NCI-H1436 (cell line): Measurements from ENCODE around the gene KAZN.

ENCODE experiments used
- DNase-seq: peaks from one replicate; lab custom pipeline; 2025; lab: John Stamatoyannopoulos, UW

KAZN gene

DNA sequence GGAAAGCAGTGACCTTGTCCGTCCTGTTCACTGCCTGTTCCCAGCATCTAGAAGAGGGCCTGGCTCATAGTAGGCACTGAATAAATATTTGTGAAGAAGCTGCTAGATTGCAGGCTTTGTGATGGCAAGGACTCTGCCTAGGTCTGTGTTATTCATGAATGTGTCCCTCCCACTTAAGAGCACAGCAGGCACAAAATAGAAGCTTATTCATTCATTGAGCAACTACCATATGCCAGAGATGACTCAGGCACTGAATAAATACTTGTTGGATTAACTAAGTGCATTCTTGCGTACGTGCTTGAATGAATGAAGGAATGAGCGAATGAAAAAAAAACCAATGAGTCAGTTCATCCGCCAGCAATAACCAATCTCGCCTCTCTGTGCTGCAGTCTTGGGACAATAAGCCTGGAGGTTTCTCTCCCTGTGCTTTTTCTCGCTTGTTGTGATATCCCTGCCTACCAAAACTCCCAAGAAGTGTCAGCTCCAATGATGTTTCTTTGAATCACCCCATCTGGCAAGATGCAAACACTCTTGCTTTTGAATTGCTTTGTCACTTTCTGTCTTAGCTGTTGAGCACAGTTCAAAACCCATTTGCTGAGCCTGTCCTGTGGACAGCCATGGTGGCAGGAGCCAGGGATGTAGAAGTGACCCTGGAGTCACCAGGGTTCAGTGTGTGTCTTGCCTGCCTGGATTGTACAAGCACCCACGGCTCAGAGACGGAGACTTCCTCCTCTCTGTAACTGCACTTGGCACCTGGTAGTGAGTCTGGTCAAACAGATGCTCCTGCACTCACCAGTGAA lies 143.9 kb downstream of the KAZN start:
- DNase-seq: no peak

DNA sequence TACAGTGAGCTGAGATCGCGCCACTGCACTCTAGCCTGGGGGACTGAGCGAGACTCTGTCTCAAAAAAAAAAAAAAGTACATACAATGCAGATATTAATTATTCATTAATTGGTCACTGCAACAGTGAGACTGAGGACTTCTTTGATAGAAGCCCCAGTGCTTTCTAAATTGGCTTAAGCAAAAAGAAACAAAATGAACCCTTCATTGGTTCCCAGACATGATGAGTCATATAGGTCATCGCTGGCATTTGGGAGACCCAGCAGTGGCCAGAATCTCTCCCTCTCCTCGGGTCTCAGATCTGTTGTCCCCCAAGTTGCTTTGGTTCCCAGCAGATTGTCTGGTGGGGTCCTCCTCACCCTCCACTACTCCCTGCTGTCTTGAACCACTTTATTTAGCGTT lies 144.9 kb downstream of the KAZN start:
- no peak for DNase-seq

DNA sequence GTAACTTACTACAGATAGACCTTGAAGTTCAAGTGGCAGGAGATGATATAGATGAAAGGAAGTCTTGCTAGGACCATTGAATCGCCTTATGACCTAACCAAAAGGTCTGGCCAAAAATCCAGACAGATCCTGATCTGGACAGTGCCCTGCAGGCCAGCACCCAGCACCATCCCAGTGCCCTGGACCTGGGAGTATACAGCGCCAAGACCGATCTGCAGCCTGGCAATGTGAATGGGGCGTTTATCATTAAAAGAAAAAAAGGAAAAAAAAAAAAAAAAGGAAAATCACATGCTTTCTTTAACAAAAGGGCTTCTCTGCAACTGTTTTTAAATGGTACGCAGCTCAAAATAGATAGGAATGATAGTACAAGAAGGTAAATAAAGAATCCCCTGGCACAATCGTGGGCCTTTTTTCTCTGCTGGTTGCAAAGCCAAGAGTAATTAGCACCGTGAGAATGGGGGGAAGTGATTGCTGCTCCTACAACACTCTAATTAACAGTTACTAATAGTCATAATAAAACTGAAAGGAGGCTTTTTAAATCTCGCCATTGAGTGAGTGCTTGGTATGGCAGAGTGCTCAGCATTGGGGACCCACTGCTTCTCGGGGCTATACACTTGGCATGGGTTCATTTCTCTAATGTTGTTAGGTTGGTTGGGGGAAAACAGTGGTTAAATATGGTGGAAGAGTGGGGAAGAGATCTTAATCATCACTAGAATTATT lies 146.7 kb downstream of the KAZN start:
- DNase-seq: no peak

DNA sequence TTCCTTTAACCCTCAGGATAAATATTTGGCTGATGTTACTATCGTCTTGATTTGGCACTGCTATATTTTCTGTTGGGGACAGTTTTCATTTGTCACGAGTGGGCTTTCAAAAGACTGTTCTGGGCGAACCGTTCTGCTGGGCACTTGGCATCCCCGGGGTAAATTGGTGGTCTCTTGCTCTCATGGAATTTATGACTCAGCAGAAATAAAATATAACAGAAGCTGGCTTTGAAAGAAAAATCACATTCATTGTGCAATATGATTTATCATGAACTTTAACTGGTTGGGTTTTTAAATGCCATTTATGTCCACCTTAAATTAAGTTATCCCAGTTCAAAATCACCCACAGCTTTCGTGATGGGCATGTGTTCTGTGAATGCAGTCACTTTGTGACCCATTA lies 147.3 kb downstream of the KAZN start:
- DNase-seq: no peak

GRCh38 chr1:14746393-14746792 lies 147.9 kb downstream of the KAZN start:
- no peak for DNase-seq

DNA sequence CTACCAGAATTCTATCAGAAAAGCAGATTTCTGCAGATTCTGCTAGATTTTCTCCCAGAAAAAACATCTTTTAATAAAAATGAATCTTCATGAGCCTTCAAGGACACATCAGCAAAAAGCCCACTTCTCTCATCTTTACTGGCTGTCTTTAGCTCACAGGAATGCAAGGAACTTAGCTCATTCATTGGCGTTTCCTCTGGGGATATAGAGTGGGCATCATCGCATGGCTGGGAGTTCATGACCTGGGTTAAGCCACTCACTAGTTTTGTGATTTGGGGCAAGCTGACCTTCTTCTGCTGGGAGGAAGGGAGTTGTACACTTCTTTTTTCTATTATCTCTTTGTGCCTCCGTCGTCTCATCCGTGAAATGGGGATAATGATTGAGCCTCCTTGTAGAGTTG lies 149.7 kb downstream of the KAZN start:
- DNase-seq: no peak

DNA sequence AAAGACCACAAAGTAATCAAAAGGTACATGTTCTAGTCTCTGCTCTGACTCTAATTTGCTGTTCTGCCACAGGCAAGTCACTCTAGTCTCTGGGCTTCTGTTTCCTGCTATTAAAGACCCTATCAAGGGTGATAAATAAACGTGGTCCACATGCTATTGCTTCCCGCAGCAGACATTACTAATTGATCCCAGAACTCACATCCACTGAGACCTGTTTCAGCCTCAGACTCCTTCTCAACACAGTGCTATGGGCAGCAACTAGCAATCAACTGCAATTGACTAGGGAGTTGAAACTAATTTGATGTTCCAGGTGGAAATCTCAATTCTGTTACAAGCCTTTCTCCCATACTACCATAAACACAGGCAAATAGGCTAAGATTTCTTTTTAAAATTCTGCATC lies 150.5 kb downstream of the KAZN start:
- DNase-seq: no peak

DNA sequence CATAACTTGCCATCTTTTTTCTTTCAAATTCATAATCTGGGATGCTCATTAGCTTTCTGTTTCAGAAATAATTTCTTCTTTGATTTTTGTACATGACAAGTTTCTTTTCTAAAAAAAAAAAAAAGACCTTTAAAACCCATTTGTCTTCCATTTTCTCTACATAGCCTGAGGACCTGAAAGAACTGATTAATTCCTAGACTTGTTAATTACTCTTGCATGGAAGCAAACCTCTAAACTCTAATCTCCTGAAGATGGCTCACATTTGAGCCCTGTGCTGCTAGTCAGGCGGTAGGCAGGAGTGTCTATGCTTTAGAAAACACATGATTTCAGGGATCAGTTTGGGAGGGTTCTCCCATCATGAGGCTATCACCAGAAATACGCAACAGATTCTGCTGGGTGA lies 152.0 kb downstream of the KAZN start:
- no peak for DNase-seq

DNA sequence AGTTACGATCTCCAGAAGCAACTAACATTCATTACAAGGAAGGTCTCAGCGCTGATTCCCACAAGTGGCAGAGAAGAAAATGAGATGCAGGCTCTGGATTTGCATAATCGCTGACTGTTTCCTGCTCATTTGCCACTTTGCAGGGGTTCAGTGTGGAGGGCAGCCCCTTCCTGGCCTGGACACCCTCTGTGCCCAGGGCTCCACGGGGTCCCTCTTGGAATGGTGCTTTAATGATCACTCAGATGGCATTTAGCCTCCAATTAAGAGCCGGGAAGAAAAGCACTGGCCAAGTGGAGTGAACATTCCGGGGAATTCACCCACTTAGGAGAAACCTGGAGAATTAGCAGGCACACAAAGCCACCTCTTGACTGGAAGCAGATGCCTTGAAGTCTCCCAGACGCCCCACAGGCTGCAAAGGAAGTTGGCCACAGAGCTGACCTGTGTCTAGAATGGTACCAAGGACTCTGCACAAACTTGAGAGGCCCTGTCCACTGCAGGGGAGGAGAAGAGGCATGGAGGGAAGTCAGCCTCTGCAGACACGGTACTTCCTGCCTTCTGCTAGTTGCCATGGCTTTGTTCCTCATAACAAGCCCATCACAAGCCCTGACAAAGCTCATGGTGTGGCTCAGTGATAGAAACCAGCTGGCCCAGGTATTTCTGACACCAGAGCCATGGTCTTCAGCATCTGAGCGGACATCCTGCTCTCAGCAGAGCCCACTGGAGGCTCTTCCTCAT lies 157.2 kb downstream of the KAZN start:
- DNase-seq: no peak

DNA sequence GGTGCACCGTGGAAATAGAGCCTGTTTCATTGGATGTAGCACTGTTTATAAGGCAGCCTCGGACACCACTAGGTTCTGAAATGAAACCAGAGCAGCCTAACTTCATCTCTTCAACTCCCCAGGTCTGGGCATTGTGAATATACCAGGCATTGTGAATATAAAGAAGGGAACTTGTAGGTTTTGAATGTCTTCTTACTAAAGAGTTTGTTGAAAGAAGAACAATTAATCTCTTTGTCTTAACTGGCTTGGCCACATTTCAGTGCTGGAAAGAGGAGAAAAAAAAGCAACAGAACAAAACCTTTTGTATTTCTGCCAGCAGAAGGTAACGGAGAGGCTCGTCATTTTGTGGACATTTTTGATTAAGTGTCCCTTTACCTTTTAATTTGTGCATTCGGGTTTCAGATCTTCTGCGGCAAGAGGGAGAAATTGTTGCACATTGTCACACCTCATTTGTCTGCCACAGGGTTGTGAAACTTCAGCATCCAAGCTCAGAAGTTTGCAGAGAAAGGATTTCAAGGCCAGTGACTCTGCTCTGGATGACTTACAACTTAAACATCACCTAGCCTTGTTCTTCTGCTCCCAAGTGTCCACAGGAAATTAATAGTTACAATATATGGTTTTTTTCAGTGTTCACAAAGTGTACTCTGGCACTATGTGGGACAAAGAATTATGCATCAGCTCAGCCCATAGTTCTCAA lies 158.3 kb downstream of the KAZN start:
- no peak for DNase-seq

GRCh38 chr1:14757286-14757625 lies 158.8 kb downstream of the KAZN start:
- no peak for DNase-seq

DNA sequence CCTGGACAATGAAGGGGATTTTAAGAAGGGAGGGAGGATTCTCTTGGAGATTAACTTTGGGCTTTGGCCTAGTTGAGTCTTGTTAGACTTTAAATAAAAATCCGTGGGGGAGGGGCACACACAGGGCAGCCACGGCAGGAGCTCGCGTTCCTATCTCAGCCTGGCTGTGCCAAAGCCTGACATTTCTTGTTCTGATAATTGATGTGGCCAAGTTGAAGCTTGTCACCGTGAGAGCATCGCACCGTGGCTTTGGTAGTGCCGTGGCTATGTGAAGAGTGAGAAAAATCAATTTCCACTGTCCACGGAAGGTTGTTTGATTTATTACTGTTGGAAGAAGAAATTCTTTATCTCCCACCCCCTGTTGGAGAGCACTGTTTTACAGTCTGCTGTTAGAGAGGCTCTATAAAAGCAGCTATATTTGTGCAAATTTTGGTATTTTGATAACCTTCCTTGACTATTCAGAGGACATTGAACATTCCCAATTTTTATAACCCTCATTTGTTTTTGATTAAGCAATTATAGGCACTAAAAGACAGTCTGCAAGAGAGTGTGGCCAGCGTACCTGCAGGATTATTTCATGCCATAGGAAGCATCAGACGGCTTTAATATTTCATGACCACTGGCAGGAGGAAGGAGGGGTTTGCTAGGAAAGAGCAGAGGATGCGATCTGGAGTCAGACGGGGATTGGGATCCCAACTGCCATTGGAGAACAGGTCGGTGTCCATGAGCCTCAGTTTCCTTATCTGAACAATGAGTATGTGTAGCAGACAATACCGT lies 160.7 kb downstream of the KAZN start:
- DNase-seq: no peak

- DNase-seq: no peak
Observed at GRCh38 chr1:14759843-14760242, 161.4 kb downstream of the KAZN start.

- no peak for DNase-seq
Observed at GRCh38 chr1:14760780-14761179, 162.3 kb downstream of the KAZN start.

- DNase-seq: peak; percentile 42
Observed at GRCh38 chr1:14761291-14762153, 163.0 kb downstream of the KAZN start.

- no peak for DNase-seq
Observed at GRCh38 chr1:14763977-14764376, 165.5 kb downstream of the KAZN start.

DNA sequence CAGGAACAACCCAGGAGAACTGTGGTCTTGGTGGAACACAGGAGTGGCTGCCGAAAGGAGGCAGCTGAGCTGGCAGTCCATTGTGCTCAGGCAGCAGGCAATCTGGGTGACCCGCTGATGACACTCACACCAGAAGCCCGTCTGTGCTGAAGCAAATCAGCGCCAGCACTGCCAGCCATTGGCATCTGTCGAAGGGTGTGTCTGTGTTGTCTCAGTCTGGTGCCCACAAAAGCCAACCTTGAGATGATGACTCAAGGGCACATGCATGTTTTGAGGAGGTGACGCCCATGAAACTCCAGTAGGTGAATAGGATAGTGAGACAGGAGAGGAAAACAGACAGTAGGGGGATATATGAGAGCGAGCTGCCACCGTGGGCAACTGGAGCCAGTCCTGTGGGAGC lies 167.3 kb downstream of the KAZN start:
- DNase-seq: no peak

DNA sequence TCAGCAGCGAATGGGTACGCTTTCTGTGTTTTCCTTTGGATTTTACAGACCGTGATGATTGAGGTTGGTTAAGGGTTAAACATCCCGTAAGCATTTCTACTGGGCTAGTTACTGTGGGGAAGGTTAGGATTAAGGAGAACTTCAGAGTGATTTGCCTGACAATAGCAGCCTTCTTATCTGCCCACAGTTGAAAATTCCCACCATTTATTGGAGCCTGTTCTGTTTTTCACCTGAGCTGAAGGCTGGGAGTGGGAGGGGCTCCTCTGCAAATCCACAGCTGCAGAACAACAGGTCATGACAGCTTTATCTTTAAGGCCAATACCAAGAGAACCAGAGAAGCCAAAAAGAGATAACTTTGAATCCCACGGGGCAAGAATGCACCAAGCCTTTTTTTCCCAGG lies 168.6 kb downstream of the KAZN start:
- no peak for DNase-seq

DNA sequence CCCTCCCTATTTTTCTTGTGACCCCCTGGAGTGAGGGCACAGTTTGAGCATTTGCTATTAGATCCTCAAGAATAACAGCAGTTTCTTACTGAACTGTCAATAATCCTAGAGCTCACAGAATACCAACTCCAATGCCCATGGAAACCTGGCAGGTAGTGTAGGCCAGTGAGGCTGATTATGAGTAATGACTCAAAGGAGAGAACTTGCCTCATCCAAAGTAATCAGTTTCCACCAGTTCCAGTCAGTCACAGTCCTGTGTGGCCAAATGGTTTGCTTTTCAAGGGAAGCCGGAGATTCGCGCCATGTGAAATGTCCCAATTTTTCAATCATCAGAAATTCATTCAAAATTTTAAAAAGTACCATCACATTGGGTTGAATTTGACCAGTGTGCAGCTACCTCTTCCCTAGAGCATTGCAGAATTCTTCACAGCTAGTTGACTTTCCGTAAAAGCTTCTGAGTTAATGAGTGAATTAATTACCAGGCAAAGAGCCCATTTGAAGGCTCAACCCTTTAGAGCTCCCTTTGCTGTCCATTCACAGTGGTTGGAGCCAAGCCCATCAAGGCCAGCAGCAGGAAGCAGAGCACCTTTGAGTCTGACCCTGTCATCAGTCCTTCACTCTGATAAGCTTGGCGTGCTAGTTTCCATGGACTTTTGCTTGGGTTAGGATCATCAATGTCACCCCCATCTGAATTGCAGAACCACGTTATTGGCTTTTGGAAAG lies 170.3 kb downstream of the KAZN start:
- DNase-seq: no peak
